Tibial nerve (tissue), 3 donors: ENCODE data around the gene AFAP1.

Experiments
- CTCF ChIP-seq, 5 experiments: fragments of 200-600 bp in 3 of 5; fragments of 450-650 bp in 2 of 5; sonication (generic) in 3 of 5; IDR thresholded peaks; one replicate each; pipeline ENCODE4 v1.5.1; 2016 to 2019; ENCODE audit warnings: antibody characterized with exemption in 5 of 5, mild to moderate bottlenecking in 3 of 5, moderate library complexity in 2 of 5
- POLR2A ChIP-seq, 2 donors: fragments of 450-650 bp; IDR thresholded peaks; one replicate each; pipeline ENCODE4 v1.6.1; 2017; ENCODE audit warnings: antibody characterized with exemption in 2 of 2, mild to moderate bottlenecking in 2 of 2, moderate library complexity in 2 of 2

GRCh38 chr4:7795983-7796382, 143.7 kb downstream of the AFAP1 start:
- TF ChIP-seq CTCF (IDR thresholded peaks at IDR 0.05): no peak
- no peak for TF ChIP-seq POLR2A (IDR thresholded peaks at IDR 0.05)
